Caco-2 (cell line): Measurements from ENCODE around the gene TBX10. TPM values are rescaled to one million over a fixed set of nuclear protein-coding genes. Genes with fewer than 3 reads are reported as not detected.

ENCODE experiments used
- BruUV-seq: library from RNA; stranded (reverse); fragments of 400-500 nt; replicated peaks from 2 replicates; lab custom pipeline; 2021; lab: Mats Ljungman, UMichigan
- CTCF ChIA-PET: fragments of 300-600 bp; sonication (Branson Sonifier 250); formaldehyde crosslinking; loops from one replicate; lab custom pipeline; 2022; ENCODE audit warnings: antibody characterized with exemption; lab: Charles Lee
- POLR2A ChIA-PET: fragments of 300-600 bp; sonication (Branson Sonifier 250); formaldehyde crosslinking; loops from one replicate; lab custom pipeline; 2022; ENCODE audit warnings: antibody characterized with exemption; lab: Charles Lee
- DNase-seq, 2 experiments: peaks; one replicate each; pipeline versions ENCODE4 v3.0.0 to v3.0.0-alpha.2; 2020 to 2022
- H3K27me3 ChIP-seq: replicated peaks from 2 replicates; pipeline ENCODE4 v1.6.0; 2011; ENCODE audit warnings: low read length; ENCODE audit not compliant: control insufficient read depth, insufficient read depth
- H3K36me3 ChIP-seq: 2 replicates; pipeline ENCODE4 v1.5.1; 2011; ENCODE audit warnings: low read length; ENCODE audit not compliant: control insufficient read depth, insufficient read depth
- H3K4me1 ChIP-seq: fragments of 250-450 bp; sonication (Bioruptor Pico); 2 replicates; pipeline ENCODE4 v1.5.1; 2020; ENCODE audit warnings: mild to moderate bottlenecking
- H3K4me3 ChIP-seq: 2 replicates; pipeline ENCODE4 v1.5.1; 2011; ENCODE audit warnings: low read depth, mild to moderate bottlenecking, control low read depth, low read length
- H3K9me3 ChIP-seq: fragments of 250-450 bp; sonication (Bioruptor Pico); 2 replicates; pipeline ENCODE4 v1.5.1; 2020; ENCODE audit warnings: mild to moderate bottlenecking, moderate library complexity
- H3K27ac Mint-ChIP-seq: one replicate; pipeline ENCODE4 v1.8.0; 2022; ENCODE audit warnings: mixed read lengths; ENCODE audit not compliant: unreplicated experiment
- H3K27me3 Mint-ChIP-seq: one replicate; pipeline ENCODE4 v1.8.0; 2022; ENCODE audit warnings: mixed read lengths; ENCODE audit not compliant: insufficient read depth, unreplicated experiment
- H3K36me3 Mint-ChIP-seq: one replicate; pipeline ENCODE4 v1.8.0; 2022; ENCODE audit warnings: mild to moderate bottlenecking, mixed read lengths; ENCODE audit not compliant: insufficient read depth, unreplicated experiment
- H3K4me1 Mint-ChIP-seq: one replicate; pipeline ENCODE4 v1.8.0; 2022; ENCODE audit warnings: low read depth, mixed read lengths; ENCODE audit not compliant: unreplicated experiment
- H3K4me3 Mint-ChIP-seq: one replicate; pipeline ENCODE4 v1.8.0; 2022; ENCODE audit warnings: mild to moderate bottlenecking, moderate library complexity, mixed read lengths; ENCODE audit not compliant: unreplicated experiment
- H3K9me3 Mint-ChIP-seq: one replicate; pipeline ENCODE4 v1.8.0; 2022; ENCODE audit warnings: mixed read lengths; ENCODE audit not compliant: unreplicated experiment
- intact Hi-C: fragments of 100-400 bp; cut with micrococcal nuclease; formaldehyde crosslinking; loops from one replicate; pipeline ENCODE4 v1.10.0; 2022; ENCODE audit not compliant: unreplicated experiment
- total RNA-seq: library from RNA; stranded (reverse); gene quantifications from 2 replicates; pipeline ENCODE4 v1.2.3, GENCODE V29; 2022
- TF ChIP-seq, protein P1 (sequence below), 2 experiments: fragments of 200-600 bp in 1 of 2; IDR thresholded peaks; 1 replicate in 1 of 2; 2 replicates in 1 of 2; pipeline versions ENCODE4 v1.5.1 to v1.8.0; 2011 to 2022; ENCODE audit warnings: antibody characterized with exemption in 1 of 2, control low read depth in 1 of 2, inconsistent platforms in 1 of 2, low read depth in 1 of 2, low read length in 1 of 2, mild to moderate bottlenecking in 1 of 2, moderate library complexity in 1 of 2; ENCODE audit not compliant: insufficient read depth in 1 of 2, severe bottlenecking in 1 of 2, unreplicated experiment in 1 of 2

TBX10 gene
- total RNA-seq, 1 experiment from 2014 or later = not detected

DNA sequence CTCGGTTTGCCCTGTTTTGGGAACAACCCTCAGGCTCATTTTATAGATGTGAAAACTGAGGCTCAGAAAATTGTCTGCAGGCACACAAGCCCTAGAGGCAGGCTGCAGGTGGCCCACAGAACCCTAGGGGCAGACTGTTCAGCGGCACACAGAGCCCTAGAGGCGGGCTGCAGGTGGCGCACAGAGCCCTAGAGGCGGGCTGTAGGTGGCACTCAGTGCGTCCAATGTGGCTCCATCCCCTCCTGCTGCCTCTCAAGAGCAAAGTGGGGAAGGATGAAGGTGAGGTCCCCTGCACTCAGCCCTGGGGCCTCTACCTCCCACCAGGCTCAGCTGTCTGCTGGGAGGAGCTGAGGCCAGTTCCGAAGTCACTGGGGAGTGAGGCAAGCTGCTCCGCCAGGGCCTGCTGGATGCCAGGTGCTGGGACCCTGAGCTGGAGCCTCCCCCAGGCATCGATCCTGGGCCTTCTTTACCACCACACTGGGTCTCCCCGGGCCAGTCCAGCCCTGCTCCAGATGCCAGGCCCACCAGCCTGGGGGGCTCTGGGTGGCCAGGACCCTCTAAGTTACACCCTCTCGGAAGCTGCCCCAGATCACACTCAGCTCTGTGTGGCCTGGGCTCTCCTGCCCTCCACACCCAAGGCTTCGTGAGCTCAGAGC, 8.7 kb upstream of the TBX10 start:
- peaks cover 26% of the 10 kb centered on the region for H3K4me1 Mint-ChIP-seq
- no peaks in the 10 kb centered on the region for H3K27me3 Mint-ChIP-seq
- H3K4me1 ChIP-seq = peaks cover 15% of the 10 kb centered on the region
- H3K27me3 ChIP-seq = no peaks in the 10 kb centered on the region
- H3K9me3 Mint-ChIP-seq = peaks cover 9% of the 10 kb centered on the region
- H3K4me3 ChIP-seq = no peak overlapping the region
- CTCF ChIA-PET = interaction anchor here (1.0 kb wide), 2 partner anchors 8 to 19 kb away, joined by 3 to 4 read pairs; partner anchors contain the start of gene NUDT8
- TF ChIP-seq, protein P1, sequence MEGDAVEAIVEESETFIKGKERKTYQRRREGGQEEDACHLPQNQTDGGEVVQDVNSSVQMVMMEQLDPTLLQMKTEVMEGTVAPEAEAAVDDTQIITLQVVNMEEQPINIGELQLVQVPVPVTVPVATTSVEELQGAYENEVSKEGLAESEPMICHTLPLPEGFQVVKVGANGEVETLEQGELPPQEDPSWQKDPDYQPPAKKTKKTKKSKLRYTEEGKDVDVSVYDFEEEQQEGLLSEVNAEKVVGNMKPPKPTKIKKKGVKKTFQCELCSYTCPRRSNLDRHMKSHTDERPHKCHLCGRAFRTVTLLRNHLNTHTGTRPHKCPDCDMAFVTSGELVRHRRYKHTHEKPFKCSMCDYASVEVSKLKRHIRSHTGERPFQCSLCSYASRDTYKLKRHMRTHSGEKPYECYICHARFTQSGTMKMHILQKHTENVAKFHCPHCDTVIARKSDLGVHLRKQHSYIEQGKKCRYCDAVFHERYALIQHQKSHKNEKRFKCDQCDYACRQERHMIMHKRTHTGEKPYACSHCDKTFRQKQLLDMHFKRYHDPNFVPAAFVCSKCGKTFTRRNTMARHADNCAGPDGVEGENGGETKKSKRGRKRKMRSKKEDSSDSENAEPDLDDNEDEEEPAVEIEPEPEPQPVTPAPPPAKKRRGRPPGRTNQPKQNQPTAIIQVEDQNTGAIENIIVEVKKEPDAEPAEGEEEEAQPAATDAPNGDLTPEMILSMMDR (IDR thresholded peaks at IDR 0.05; ENCODE audit: insufficient read depth in 1 of 2, low read depth in 1 of 2, low read length in 1 of 2, severe bottlenecking in 1 of 2, unreplicated experiment in 1 of 2) = peak; percentile 53 to 73
- POLR2A ChIA-PET = no interaction called here
- peak; percentile 58 to 66 for DNase-seq
- no peak overlapping the region for H3K27ac Mint-ChIP-seq
- no peaks in the 10 kb centered on the region for H3K36me3 ChIP-seq
- H3K36me3 Mint-ChIP-seq = peaks cover 6% of the 10 kb centered on the region
- intact Hi-C loops = no loop called here
- H3K4me3 Mint-ChIP-seq = no peak overlapping the region
- peaks cover 7% of the 10 kb centered on the region; the same call in 1 of the 2 replicates for H3K9me3 ChIP-seq
- no TSS peak for BruUV-seq

DNA sequence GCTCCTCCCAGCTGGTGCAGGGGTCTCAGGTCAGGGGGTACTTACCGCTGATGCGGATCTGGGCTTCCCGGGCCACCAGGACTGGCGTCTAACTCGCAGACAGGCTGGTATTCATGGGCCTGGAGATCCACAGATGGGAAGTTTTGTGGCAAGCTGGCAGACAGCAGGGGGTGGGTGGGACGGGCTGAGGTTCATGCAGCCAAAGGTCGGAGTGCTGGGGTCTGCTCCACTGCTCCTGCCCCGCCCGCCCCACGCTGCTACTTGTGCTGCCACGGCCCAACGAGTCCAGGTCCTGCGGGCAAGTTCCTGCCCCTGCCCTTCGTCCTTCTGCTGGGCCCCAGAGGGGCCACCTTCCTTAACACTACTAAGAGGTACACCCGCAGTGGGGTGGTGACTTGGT, 7.9 kb upstream of the TBX10 start:
- intact Hi-C loops = no loop called here
- CTCF ChIA-PET = interaction anchor here (1.0 kb wide), 2 partner anchors 10 to 18 kb away, joined by 3 read pairs; partner anchors contain the start of gene NUDT8
- Histone ChIP-seq H3K4me1 (peaks cover 15% of the 10 kb centered on the region), H3K36me3 (no peaks in the 10 kb centered on the region), H3K9me3 (peaks cover 8% of the 10 kb centered on the region; the same call in 1 of the 2 replicates), H3K27me3 (no peaks in the 10 kb centered on the region), H3K4me3 (no peak overlapping the region)
- POLR2A ChIA-PET = interaction anchor here (2.0 kb wide), 1 partner anchor 17 kb away, joined by 7 read pairs; the partner anchor contains the start of gene NUDT8
- no peak overlapping the region for H3K27ac Mint-ChIP-seq
- TF ChIP-seq, protein P1 (IDR thresholded peaks at IDR 0.05; ENCODE audit: insufficient read depth in 1 of 2, low read depth in 1 of 2, low read length in 1 of 2, severe bottlenecking in 1 of 2, unreplicated experiment in 1 of 2) = no peak
- no TSS peak for BruUV-seq
- no peaks in the 10 kb centered on the region for H3K27me3 Mint-ChIP-seq
- DNase-seq = no peak
- peaks cover 6% of the 10 kb centered on the region for H3K36me3 Mint-ChIP-seq
- H3K9me3 Mint-ChIP-seq = peaks cover 5% of the 10 kb centered on the region
- H3K4me3 Mint-ChIP-seq = no peak overlapping the region
- H3K4me1 Mint-ChIP-seq = peaks cover 21% of the 10 kb centered on the region

DNA sequence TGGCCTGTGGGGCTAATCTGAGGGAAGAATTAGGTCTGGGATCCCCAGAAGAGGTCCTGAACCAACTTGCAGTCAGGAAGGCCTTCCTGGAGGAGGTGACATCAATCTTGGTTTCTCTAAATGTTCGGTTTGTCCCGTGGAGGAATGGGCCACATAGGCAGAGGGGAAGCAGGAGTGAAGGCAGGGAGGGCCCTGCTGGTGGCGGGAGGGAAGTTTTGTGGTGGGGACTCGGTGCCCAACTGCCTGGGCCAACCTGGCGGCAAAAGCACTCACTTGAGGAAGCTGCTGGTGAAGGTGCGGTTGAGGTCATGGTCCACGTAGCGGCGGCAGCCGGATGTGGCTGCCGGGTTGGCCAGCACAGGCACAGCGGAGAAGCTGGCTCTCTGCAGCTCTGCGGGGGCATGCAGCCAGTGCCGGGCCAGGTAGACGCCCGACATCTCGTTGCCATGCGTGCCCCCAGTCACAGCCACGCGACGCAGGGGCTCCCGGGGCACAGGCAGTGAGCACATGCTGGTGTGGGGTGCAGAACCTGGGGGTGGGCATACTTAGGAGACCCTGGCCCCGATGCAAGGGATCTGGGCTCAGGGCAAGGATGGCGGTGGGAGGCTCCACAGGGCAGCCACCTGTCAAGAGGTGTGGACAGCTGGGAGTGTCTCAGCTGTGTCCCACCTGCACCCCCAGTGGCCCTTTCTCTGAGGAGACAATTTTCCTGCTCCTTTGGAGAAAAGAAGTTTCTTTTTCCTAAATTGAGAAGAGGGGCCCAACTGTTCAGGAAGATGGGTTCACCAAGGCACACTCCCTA, 7.2 kb upstream of the TBX10 start:
- H3K4me3 ChIP-seq = no peak overlapping the region
- Mint-ChIP-seq H3K9me3 (no peaks in the 10 kb centered on the region), H3K27me3 (no peaks in the 10 kb centered on the region), H3K27ac (no peak overlapping the region), H3K4me3 (no peak overlapping the region), H3K4me1 (peaks cover 18% of the 10 kb centered on the region), H3K36me3 (peaks cover 6% of the 10 kb centered on the region)
- H3K27me3 ChIP-seq = no peaks in the 10 kb centered on the region
- H3K36me3 ChIP-seq = no peaks in the 10 kb centered on the region
- DNase-seq = no peak
- CTCF ChIA-PET = interaction anchor here (0.8 to 1.7 kb wide), 4 partner anchors 11 to 45 kb away, joined by 3 to 5 read pairs (median 3); no protein-coding TSS in a partner anchor
- BruUV-seq = no TSS peak
- H3K9me3 ChIP-seq = peaks cover 8% of the 10 kb centered on the region; the same call in 1 of the 2 replicates
- intact Hi-C loops = no loop called here
- TF ChIP-seq, protein P1 (IDR thresholded peaks at IDR 0.05; ENCODE audit: insufficient read depth in 1 of 2, low read depth in 1 of 2, low read length in 1 of 2, severe bottlenecking in 1 of 2, unreplicated experiment in 1 of 2) = no peak
- POLR2A ChIA-PET = interaction anchor here (2.0 kb wide), 1 partner anchor 16 kb away, joined by 7 read pairs; the partner anchor contains the start of gene NUDT8
- H3K4me1 ChIP-seq = peaks cover 15% of the 10 kb centered on the region
